MCF 10A (cell line): Measurements from ENCODE around the gene USP25. TPM values are rescaled to one million over a fixed set of nuclear protein-coding genes. Genes with fewer than 3 reads are reported as not detected.

Experiments
- BruUV-seq: library from RNA; stranded (reverse); fragments of 400-500 nt; replicated peaks from 2 replicates; lab custom pipeline; 2021; lab: Mats Ljungman, UMichigan
- CTCF ChIA-PET: fragments of 300-600 bp; sonication (Branson Sonifier 250); formaldehyde crosslinking; extraction: SDS; loops from one replicate; lab custom pipeline; 2021; ENCODE audit warnings: antibody characterized with exemption, inconsistent platforms; lab: Yijun Ruan, JAX
- POLR2A ChIA-PET: fragments of 300-600, 350-650 bp; sonication (Branson Sonifier 250); formaldehyde crosslinking; extraction: SDS; loops from one replicate; lab custom pipeline; 2020; ENCODE audit warnings: antibody characterized with exemption, inconsistent platforms; lab: Yijun Ruan, JAX
- DNase-seq: peaks from one replicate; pipeline ENCODE4 v3.0.0-alpha.2; 2018; ENCODE audit not compliant: unreplicated experiment
- H3K27ac Mint-ChIP-seq: one replicate; pipeline ENCODE4 v1.8.0; 2022; ENCODE audit warnings: mild to moderate bottlenecking, low read depth, mixed read lengths; ENCODE audit not compliant: unreplicated experiment
- H3K27me3 Mint-ChIP-seq: one replicate; pipeline ENCODE4 v1.8.0; 2022; ENCODE audit warnings: mixed read lengths; ENCODE audit not compliant: insufficient read depth, unreplicated experiment
- H3K36me3 Mint-ChIP-seq: one replicate; pipeline ENCODE4 v1.8.0; 2022; ENCODE audit warnings: mild to moderate bottlenecking, moderate library complexity, mixed read lengths; ENCODE audit not compliant: insufficient read depth, unreplicated experiment
- H3K4me1 Mint-ChIP-seq: one replicate; pipeline ENCODE4 v1.8.0; 2022; ENCODE audit warnings: mixed read lengths; ENCODE audit not compliant: insufficient read depth, unreplicated experiment
- H3K4me3 Mint-ChIP-seq: one replicate; pipeline ENCODE4 v1.8.0; 2022; ENCODE audit warnings: mild to moderate bottlenecking, moderate library complexity, mixed read lengths; ENCODE audit not compliant: unreplicated experiment
- H3K9me3 Mint-ChIP-seq: one replicate; pipeline ENCODE4 v1.8.0; 2022; ENCODE audit warnings: mixed read lengths; ENCODE audit not compliant: unreplicated experiment
- CTCF ChIP-seq: fragments of 200-600 bp; IDR thresholded peaks from one replicate; pipeline ENCODE4 v1.8.0; 2022; ENCODE audit warnings: antibody characterized with exemption, mild to moderate bottlenecking; ENCODE audit not compliant: unreplicated experiment
- intact Hi-C: fragments of 100-400 bp; cut with micrococcal nuclease; formaldehyde crosslinking; loops from 2 replicates; pipeline ENCODE4 v1.14.1; 2022
- total RNA-seq: library from RNA; stranded (reverse); gene quantifications from 2 replicates; pipeline ENCODE4 v1.2.3, GENCODE V29; 2022

The USP25 gene
- total RNA-seq, 1 experiment from 2014 or later: 90.8 TPM

- POLR2A ChIA-PET: no interaction called here
- CTCF ChIA-PET: interaction anchor here (1.0 kb wide), 1 partner anchor 44 kb away, joined by 3 read pairs; no protein-coding TSS in a partner anchor
- no peaks in the 10 kb centered on the region for H3K27me3 Mint-ChIP-seq
- H3K9me3 Mint-ChIP-seq: peaks cover 24% of the 10 kb centered on the region
- peaks cover 54% of the 10 kb centered on the region for H3K36me3 Mint-ChIP-seq
- peaks cover 12% of the 10 kb centered on the region for H3K4me1 Mint-ChIP-seq
- TF ChIP-seq CTCF: no peak
- DNase-seq: no peak
- BruUV-seq: no TSS peak
- no peak overlapping the region for H3K4me3 Mint-ChIP-seq
- H3K27ac Mint-ChIP-seq: no peak overlapping the region
- intact Hi-C loops: no loop called here
Measured at GRCh38 chr21:15781986-15782385, 52.2 kb downstream of the USP25 start.

DNA sequence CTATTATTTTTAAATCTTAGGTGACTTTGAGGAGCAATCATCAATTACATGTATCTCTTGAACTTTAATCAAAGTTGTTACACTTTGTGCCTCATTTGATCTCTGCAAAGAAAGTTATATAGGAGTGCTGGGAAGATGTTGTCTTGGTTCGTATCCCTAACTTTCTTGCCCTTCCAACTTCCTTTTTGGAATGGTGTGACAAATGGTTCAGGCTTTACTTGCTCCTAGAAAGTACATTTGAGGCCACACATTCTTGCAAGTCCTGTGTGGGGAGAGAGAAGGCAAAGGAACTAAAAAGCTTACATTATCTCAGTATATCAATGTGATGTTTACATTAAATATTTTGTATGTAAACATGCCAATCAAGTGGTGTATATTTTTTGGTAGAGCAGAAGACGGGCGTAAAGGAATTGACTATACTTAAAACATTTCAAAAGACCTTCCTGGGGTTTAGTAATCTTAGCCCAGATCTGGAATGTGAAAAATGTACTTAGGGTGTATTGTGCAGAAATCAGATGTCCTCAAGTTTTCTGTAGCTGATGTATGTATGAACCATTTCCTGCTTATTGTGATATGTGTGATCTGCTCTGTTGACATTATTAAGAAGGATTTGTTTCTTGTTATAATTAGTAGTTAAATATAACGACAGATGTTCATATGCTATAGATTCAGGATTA lies 59.2 kb downstream of the USP25 start:
- peaks cover 37% of the 10 kb centered on the region for H3K4me1 Mint-ChIP-seq
- peak overlapping the region; percentile 18 for H3K4me3 Mint-ChIP-seq
- H3K27ac Mint-ChIP-seq: peak overlapping the region; percentile 92
- H3K36me3 Mint-ChIP-seq: peaks cover 23% of the 10 kb centered on the region
- DNase-seq: peak; percentile 51
- ChIA-PET POLR2A (interaction anchor here (0.6 to 2.0 kb wide), 10 partner anchors 9 to 358 kb away, joined by 3 to 8 read pairs (median 4); no protein-coding TSS in a partner anchor), CTCF (interaction anchor here (0.6 kb wide), 1 partner anchor 540 kb away, joined by 4 read pairs; no protein-coding TSS in a partner anchor)
- TF ChIP-seq CTCF: no peak
- peaks cover 17% of the 10 kb centered on the region for H3K9me3 Mint-ChIP-seq
- intact Hi-C loops: no loop called here
- no TSS peak for BruUV-seq
- no peaks in the 10 kb centered on the region for H3K27me3 Mint-ChIP-seq

- POLR2A ChIA-PET: interaction anchor here (0.7 to 1.3 kb wide), 4 partner anchors 10 to 63 kb away, joined by 3 to 7 read pairs (median 4); partner anchors contain the start of gene USP25
- no peaks in the 10 kb centered on the region for H3K27me3 Mint-ChIP-seq
- BruUV-seq: no TSS peak
- no peak overlapping the region for H3K4me3 Mint-ChIP-seq
- intact Hi-C loops: loop anchor here (5.0 kb wide), 1 partner anchor 61 kb away; no protein-coding TSS in a partner anchor
- no peak for TF ChIP-seq CTCF
- no peaks in the 10 kb centered on the region for H3K36me3 Mint-ChIP-seq
- DNase-seq: no peak
- no peaks in the 10 kb centered on the region for H3K9me3 Mint-ChIP-seq
- H3K4me1 Mint-ChIP-seq: peaks cover 59% of the 10 kb centered on the region
- peak overlapping the region; percentile 88 for H3K27ac Mint-ChIP-seq
- CTCF ChIA-PET: interaction anchor here (0.8 to 1.6 kb wide), 4 partner anchors 15 to 326 kb away, joined by 3 read pairs; no protein-coding TSS in a partner anchor
Measured at GRCh38 chr21:15793109-15793508, 63.3 kb downstream of the USP25 start.

GRCh38 chr21:15793550-15794235 lies 63.9 kb downstream of the USP25 start:
- Mint-ChIP-seq H3K9me3 (no peaks in the 10 kb centered on the region), H3K27me3 (no peaks in the 10 kb centered on the region), H3K36me3 (no peaks in the 10 kb centered on the region), H3K4me1 (peaks cover 59% of the 10 kb centered on the region), H3K27ac (peak overlapping the region; percentile 88), H3K4me3 (no peak overlapping the region)
- no peak for DNase-seq
- intact Hi-C loops: loop anchor here (5.0 kb wide), 1 partner anchor 61 kb away; no protein-coding TSS in a partner anchor
- ChIA-PET CTCF (interaction anchor here (0.8 to 1.6 kb wide), 4 partner anchors 15 to 326 kb away, joined by 3 read pairs; no protein-coding TSS in a partner anchor), POLR2A (interaction anchor here (1.2 to 1.3 kb wide), 3 partner anchors 11 to 63 kb away, joined by 4 to 7 read pairs (median 5); partner anchors contain the start of gene USP25)
- BruUV-seq: no TSS peak
- TF ChIP-seq CTCF: no peak
